ENCODE results near the gene DDX17.
A peak's percentile ranks its signal among the peaks of the same experiment; 100 is the strongest.

The DDX17 gene

DNA sequence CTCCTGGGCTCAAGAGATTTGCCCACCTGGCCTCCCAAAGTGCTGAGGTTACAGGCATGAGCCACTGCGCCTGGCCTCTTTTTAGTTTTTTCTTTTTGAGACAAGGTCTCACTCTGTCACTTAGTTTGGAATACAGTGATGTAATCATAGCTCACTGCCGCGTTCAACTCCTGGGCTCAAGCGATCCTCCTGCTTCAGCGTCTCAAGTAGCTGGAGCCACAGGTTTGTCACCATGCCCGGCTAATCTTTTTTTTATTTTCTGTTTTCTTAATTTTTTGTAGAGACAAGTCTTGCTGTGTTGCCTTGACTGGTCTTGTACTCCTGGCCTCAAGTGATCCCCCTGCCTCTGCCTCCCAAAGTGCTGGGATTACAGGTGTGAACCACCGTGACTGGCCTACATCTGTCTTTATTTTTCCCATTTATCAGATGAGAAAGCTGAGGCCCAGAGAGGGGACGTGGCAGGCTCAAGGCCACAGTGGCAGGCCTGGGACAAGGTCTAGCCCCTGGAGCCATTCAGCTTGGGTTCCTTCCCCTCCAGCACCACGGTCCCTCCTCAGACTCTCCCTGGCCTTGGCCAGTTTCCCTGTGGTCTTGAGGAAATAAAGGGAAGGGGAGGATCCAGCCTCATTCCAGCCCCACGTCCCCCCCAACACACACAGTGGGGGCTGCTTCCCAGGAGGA lies 41.0 kb downstream of the DDX17 start:
- DNase-seq (no peak), ATAC-seq (no peak)
- H3K4me3 Mint-ChIP-seq = no peak overlapping the region
- no peaks in the 10 kb centered on the region for H3K9me3 Mint-ChIP-seq
- no peak overlapping the region for H3K27ac Mint-ChIP-seq
- peaks cover 13% of the 10 kb centered on the region for H3K4me1 Mint-ChIP-seq
- peaks cover 69% of the 10 kb centered on the region for H3K27me3 Mint-ChIP-seq
- H3K36me3 Mint-ChIP-seq (ENCODE audit: low read depth) = no peaks in the 10 kb centered on the region

GRCh38 chr22:38462960-38463784 lies 42.9 kb downstream of the DDX17 start:
- H3K27me3 Mint-ChIP-seq = peaks cover 78% of the 10 kb centered on the region
- ATAC-seq (no peak), DNase-seq (no peak)
- no peaks in the 10 kb centered on the region for H3K9me3 Mint-ChIP-seq
- H3K4me3 Mint-ChIP-seq = no peak overlapping the region
- peaks cover 12% of the 10 kb centered on the region for H3K4me1 Mint-ChIP-seq
- no peaks in the 10 kb centered on the region for H3K36me3 Mint-ChIP-seq (ENCODE audit: low read depth)
- H3K27ac Mint-ChIP-seq = no peak overlapping the region

DNA sequence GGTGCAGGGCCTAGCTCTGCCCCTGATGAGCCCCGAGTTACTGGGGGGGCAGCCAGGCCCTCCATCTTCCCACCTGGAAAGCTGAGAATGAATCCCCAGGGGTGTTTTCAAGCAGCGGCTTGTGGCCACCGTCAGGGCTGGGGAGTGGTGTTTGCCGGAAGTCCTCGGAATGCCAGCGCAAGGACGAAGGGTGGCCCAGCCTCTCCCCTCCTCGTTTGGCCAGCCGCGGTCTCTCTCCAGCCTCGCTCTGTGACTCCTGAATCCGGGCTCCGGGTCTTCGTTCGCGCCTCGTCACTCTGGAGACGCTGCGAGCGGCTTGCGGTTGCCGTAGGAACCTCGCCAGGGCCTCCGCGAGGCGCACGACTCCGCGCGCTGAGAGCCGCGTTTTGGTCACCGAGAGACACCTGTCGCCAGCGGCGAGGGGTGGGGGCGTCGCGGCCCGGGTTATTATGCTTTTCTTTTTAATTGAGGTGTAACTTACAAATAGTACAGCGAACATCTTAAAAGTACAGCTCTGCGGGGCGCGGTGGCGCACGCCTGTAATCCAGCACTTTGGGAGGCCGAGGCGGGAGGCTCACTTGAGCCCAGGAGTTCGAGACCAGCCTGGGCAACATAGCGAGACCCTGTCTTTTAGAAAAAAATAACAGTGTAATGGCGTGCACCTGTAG lies 44.6 kb downstream of the DDX17 start:
- Mint-ChIP-seq H3K4me3 (no peak overlapping the region), H3K36me3 (ENCODE audit: low read depth) (no peaks in the 10 kb centered on the region), H3K27ac (no peak overlapping the region), H3K27me3 (peaks cover 83% of the 10 kb centered on the region), H3K9me3 (no peaks in the 10 kb centered on the region), H3K4me1 (peaks cover 5% of the 10 kb centered on the region)
- DNase-seq (peak; percentile 76), ATAC-seq (peak; percentile 57)

DNA sequence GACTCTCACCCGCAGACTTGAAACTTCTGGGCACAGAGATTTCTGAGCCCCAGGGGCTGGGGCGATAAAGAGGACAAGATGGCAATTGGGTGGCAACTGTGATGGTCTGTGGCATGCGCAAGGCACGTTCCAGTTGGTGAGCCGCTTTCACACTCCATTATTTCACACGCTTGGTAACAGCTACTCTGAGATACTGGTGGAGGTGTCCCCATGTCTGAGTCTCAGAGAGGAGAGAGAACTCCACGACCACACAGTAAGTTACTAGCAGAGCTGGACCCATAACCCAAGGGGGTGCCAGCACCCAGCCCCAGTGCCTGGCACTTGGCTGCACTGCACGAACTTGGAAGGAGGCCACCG lies 45.1 kb downstream of the DDX17 start:
- ATAC-seq (no peak), DNase-seq (no peak)
- Mint-ChIP-seq H3K9me3 (no peaks in the 10 kb centered on the region), H3K4me1 (peaks cover 9% of the 10 kb centered on the region), H3K36me3 (ENCODE audit: low read depth) (no peaks in the 10 kb centered on the region), H3K4me3 (no peak overlapping the region), H3K27me3 (peaks cover 84% of the 10 kb centered on the region), H3K27ac (no peak overlapping the region)

DNA sequence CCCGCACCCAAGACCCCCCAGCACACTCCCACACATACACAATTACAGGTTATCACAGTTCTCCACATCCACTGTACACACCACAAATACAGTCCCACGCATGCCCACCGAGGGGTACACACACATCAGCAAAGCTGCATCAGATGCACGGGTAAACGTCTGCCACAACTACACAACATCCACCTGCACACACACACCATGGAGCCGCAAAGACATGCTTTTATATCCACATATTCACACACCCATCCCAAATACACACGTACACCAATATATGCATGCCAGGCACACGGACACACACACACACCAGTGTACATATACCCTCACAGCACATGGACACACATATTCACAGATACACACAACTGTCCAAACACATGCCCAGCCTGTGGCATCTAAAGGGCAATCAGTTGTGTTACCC lies 45.7 kb downstream of the DDX17 start:
- no peak overlapping the region for H3K27ac Mint-ChIP-seq
- H3K36me3 Mint-ChIP-seq (ENCODE audit: low read depth) = no peaks in the 10 kb centered on the region
- DNase-seq = no peak
- peaks cover 9% of the 10 kb centered on the region for H3K4me1 Mint-ChIP-seq
- no peaks in the 10 kb centered on the region for H3K9me3 Mint-ChIP-seq
- H3K4me3 Mint-ChIP-seq = no peak overlapping the region
- peaks cover 80% of the 10 kb centered on the region for H3K27me3 Mint-ChIP-seq
- ATAC-seq = no peak

DNA sequence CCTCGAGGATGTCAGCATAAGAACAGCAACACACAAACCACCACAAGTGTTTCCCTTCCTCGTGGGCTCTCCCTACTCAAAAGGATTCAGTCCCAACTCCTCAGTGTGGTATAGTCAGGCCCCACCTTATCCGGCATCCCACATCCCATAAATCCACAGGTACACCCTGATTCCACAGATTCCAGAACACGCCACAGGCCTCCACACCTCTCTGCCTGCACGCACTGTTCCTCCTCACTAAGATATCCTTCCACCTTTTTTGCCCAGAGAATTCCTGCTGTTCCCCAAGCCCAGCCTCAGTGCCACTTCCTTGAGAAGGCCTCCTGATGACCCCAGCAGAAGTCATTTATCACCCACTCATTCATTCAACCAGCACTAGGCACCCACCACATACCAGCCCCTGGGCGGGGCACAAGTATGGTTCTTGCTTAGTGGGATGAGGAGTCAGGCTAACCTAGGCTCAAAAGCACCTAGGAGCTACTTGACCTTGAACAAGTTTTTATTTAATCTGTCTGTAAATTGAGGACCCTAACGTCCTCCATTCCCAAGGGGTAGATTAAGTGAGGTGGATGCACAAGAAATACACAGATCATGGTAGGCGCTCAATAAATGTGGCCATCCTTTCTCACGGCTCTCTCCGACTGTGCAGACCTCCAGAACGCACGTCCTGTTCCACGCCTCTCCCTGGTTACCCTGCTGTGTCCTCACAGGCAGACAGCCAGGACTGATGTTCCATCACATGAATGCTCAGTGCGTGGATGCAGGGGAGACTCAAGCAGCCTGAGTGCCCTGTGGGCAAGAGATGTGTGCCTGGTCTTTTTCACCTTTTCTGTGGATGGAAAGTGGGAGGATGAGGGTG lies 49.0 kb downstream of the DDX17 start:
- ATAC-seq = no peak
- Mint-ChIP-seq H3K27me3 (peaks cover 74% of the 10 kb centered on the region), H3K27ac (peak overlapping the region; percentile 8), H3K9me3 (no peaks in the 10 kb centered on the region), H3K4me1 (peaks cover 12% of the 10 kb centered on the region), H3K36me3 (ENCODE audit: low read depth) (no peaks in the 10 kb centered on the region), H3K4me3 (peak overlapping the region; percentile 40)
- DNase-seq = no peak

DNA sequence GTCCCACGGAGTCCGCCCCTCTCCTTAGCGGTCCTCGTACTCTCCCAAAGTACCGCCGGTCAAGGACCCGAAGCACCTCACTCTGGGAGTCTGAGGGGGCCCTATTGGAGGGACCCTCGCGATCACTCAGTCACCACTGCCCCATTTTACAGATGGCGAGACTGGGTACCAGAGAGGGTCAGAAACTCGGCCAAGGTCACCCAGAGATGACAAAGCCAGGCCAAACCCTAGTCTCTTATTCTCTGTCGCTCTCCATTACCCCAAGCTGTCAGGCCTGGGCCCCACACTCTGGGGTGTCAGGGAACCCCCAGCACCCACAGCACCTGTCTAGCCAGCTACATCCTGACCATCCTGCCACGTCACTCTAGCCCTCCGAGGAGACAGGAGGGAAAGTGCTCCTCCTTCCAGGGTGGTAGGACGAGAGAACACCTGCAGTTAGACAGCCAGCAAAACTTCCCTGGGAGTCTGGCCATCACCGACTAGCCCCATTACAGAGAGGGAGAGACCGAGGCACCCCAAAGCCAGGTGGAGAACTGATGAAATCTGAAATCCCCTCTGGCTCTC lies 49.8 kb downstream of the DDX17 start:
- peak overlapping the region; percentile 40 for H3K4me3 Mint-ChIP-seq
- H3K27ac Mint-ChIP-seq = no peak overlapping the region
- no peaks in the 10 kb centered on the region for H3K9me3 Mint-ChIP-seq
- DNase-seq (no peak), ATAC-seq (no peak)
- peaks cover 9% of the 10 kb centered on the region for H3K4me1 Mint-ChIP-seq
- peaks cover 73% of the 10 kb centered on the region for H3K27me3 Mint-ChIP-seq
- H3K36me3 Mint-ChIP-seq (ENCODE audit: low read depth) = no peaks in the 10 kb centered on the region

- no peak overlapping the region for H3K27ac Mint-ChIP-seq
- no peaks in the 10 kb centered on the region for H3K36me3 Mint-ChIP-seq (ENCODE audit: low read depth)
- no peak for DNase-seq
- H3K9me3 Mint-ChIP-seq = no peaks in the 10 kb centered on the region
- no peak overlapping the region for H3K4me3 Mint-ChIP-seq
- ATAC-seq = no peak
- peaks cover 9% of the 10 kb centered on the region for H3K4me1 Mint-ChIP-seq
- peaks cover 71% of the 10 kb centered on the region for H3K27me3 Mint-ChIP-seq
Observed at GRCh38 chr22:38455530-38456271, 50.4 kb downstream of the DDX17 start.

DNA sequence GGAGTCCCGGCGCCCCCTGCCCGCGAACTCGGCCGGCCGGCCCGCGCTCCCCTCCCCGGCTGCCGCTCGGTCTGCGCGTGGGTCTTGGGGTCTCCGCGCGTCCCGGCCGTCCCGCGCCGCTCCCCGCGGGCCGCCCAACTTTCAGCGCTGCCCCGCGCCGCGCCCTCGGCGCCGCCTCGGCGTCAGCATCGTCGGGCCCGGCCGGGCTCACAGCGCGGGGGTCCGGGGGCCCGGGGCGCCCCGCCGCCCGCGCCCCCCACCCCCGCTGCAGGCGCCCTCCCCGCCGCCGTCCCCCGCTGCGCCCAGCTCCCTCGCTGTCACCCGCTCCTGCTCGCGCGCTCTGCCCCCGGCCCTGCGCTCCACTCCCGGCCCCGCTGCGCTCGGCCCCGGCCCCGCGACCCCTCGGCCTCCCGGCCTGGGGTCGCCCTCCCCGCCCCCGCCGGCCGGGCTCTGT lies 51.0 kb downstream of the DDX17 start, which contains the start of gene KCNJ4:
Gene KCNJ4 (minus strand): TSS at position 124 of the 454 bp plus-strand sequence. CDS start 27,067 bp downstream, outside the sequence.
- ATAC-seq = no peak
- DNase-seq = no peak
- Mint-ChIP-seq H3K4me1 (peaks cover 9% of the 10 kb centered on the region), H3K4me3 (peak within 1 kb of the TSS; percentile 69), H3K9me3 (no peaks in the 10 kb centered on the region), H3K27me3 (peaks cover 71% of the 10 kb centered on the region), H3K36me3 (ENCODE audit: low read depth) (no peaks in the 10 kb centered on the region), H3K27ac (no peak within 1 kb of the TSS)

GRCh38 chr22:38454353-38455075 lies 51.6 kb downstream of the DDX17 start:
- Mint-ChIP-seq H3K4me3 (peak overlapping the region; percentile 69), H3K27me3 (peaks cover 74% of the 10 kb centered on the region), H3K4me1 (peaks cover 9% of the 10 kb centered on the region), H3K36me3 (ENCODE audit: low read depth) (no peaks in the 10 kb centered on the region), H3K27ac (no peak overlapping the region), H3K9me3 (no peaks in the 10 kb centered on the region)
- ATAC-seq (no peak), DNase-seq (no peak)

GRCh38 chr22:38453996-38454352 lies 52.1 kb downstream of the DDX17 start:
- H3K4me3 Mint-ChIP-seq = no peak overlapping the region
- DNase-seq (no peak), ATAC-seq (no peak)
- H3K9me3 Mint-ChIP-seq = no peaks in the 10 kb centered on the region
- H3K4me1 Mint-ChIP-seq = peaks cover 9% of the 10 kb centered on the region
- H3K36me3 Mint-ChIP-seq (ENCODE audit: low read depth) = no peaks in the 10 kb centered on the region
- H3K27ac Mint-ChIP-seq = no peak overlapping the region
- H3K27me3 Mint-ChIP-seq = peaks cover 69% of the 10 kb centered on the region

DNA sequence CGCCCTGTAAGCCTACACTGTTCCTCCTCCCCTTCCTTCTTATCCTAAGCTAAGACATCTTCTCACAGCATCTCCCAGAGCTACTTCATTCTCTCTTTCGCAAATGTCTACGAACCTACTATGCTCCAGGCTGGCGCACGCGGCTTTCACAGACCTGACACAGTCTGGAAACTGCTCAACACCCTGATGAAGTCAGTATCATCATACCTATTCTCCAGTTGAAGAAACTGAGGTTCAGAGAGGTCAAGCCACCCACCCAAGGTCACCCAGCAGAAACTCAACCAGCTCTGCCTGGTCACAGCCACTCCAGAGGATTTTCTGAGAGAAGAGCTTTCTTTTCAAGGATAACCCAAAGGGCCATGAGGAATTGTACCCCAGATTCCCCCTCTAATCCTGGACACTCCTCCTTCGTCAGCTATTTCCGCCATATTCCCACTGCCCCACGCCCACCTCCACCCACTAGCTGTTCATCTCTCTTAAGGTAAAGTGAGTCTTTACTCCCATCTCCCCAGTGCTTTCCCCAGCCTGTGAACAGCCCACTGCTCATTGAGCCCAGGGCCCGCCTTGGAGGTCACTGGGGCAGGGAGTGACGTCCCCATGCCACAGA lies 52.9 kb downstream of the DDX17 start:
- Mint-ChIP-seq H3K4me3 (no peak overlapping the region), H3K4me1 (peaks cover 9% of the 10 kb centered on the region), H3K27ac (no peak overlapping the region), H3K36me3 (ENCODE audit: low read depth) (no peaks in the 10 kb centered on the region), H3K27me3 (peaks cover 62% of the 10 kb centered on the region), H3K9me3 (no peaks in the 10 kb centered on the region)
- ATAC-seq = no peak
- no peak for DNase-seq
